Measurements from ENCODE around the gene PDSS2.

GRCh38 chr6:107418118-107418517 is 41.2 kb downstream of the PDSS2 start:
- TF ChIP-seq CTCF (IDR thresholded peaks at IDR 0.05): no peak
- no peak for TF ChIP-seq POLR2A (IDR thresholded peaks at IDR 0.05)
